ENCODE data around the gene PRSS57. TPM values are rescaled to one million over a fixed set of nuclear protein-coding genes. Genes with fewer than 3 reads are reported as not detected.

PRSS57 gene
- total and polyA plus RNA-seq, 2 of the 13 experiments (the other 11 are each of a cell fraction or from before 2014, with no cell fraction given), result 0.12 TPM; not detected in 1

- TF ChIP-seq USF2 (IDR thresholded peaks at IDR 0.05; ENCODE audit: low read depth, low read length), result no peak
- no peak for TF ChIP-seq USF2 (CRISPR knock-in tag; IDR thresholded peaks at IDR 0.05; ENCODE audit: borderline replicate concordance)
- peak; percentile 95 for TF ChIP-seq PAXIP1 (CRISPR knock-in tag; conservative IDR thresholded peaks at IDR 0.05)
- 0 out of 2 replicates have a peak, but pooled peaks have one; percentile 38 for TF ChIP-seq ZNF512B (CRISPR knock-in tag; IDR thresholded peaks at IDR 0.05; ENCODE audit: borderline replicate concordance)
- peak; percentile 92 for TF ChIP-seq MEIS2 (CRISPR knock-in tag; IDR thresholded peaks at IDR 0.05)
- TF ChIP-seq ZNF280D (CRISPR knock-in tag; IDR thresholded peaks at IDR 0.05), result peak; percentile 91
- TF ChIP-seq ZNF850 (CRISPR knock-in tag; conservative IDR thresholded peaks at IDR 0.05), result no peak
- TF ChIP-seq CEBPB (IDR thresholded peaks at IDR 0.05; ENCODE audit: borderline replicate concordance, low read depth, low read length), result no peak
These were observed 34.3 kb downstream of the PRSS57 start (continued) for GRCh38 chr19:660793-661426.

All from HepG2 (cell line).